Measurements from ENCODE around the gene NELL2. TPM values are rescaled to one million over a fixed set of nuclear protein-coding genes. Genes with fewer than 3 reads are reported as not detected.

NELL2 gene
- total RNA-seq, 1 experiment from 2014 or later, result 0.80 TPM

DNA sequence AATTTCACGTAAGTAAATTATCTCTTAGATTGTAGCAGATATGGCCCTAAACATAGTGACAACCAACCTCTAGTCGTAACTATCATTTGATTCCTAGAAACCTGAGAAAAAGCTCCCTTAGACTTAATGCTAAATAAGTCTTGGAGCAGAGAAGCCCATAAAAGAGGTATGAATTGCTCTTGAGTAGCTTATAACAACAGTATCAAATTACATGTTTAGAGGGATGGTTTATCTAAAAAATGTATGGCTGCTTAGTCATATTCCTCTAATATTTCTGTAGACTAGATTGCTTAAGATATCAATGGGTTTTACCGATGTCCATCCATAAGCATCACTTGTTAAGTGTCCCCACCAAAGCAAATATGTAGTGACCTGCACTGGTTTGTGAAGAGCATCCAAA, 259.7 kb downstream of the NELL2 start:
- ChIA-PET POLR2A (ENCODE audit: unreplicated experiment) (no interaction called here), CTCF (no interaction called here)
- H3K9me2 ChIP-seq (replicated peaks; ENCODE audit: low read length), result no peaks in the 10 kb centered on the region
- no peaks in the 10 kb centered on the region for H3K36me3 ChIP-seq (ENCODE audit: low read depth, low read length)
- no peaks in the 10 kb centered on the region for H3K9me3 ChIP-seq (ENCODE audit: low read length)
- ATAC-seq (peak; percentile 38; the same call in 1 of the 2 replicates), DNase-seq (peak; percentile 39)
- no peaks in the 10 kb centered on the region for H3K4me1 ChIP-seq (ENCODE audit: insufficient read depth, low read length)
- no peaks in the 10 kb centered on the region for H3K79me2 ChIP-seq (ENCODE audit: low read length)
- H3F3A ChIP-seq (ENCODE audit: low read length, unreplicated experiment), result no peaks in the 10 kb centered on the region
- intact Hi-C loops (cut with micrococcal nuclease), result no loop called here
- no peak for TF ChIP-seq EZH2 (IDR thresholded peaks at IDR 0.05; ENCODE audit: low read length, unreplicated experiment)
- TF ChIP-seq, protein P1, sequence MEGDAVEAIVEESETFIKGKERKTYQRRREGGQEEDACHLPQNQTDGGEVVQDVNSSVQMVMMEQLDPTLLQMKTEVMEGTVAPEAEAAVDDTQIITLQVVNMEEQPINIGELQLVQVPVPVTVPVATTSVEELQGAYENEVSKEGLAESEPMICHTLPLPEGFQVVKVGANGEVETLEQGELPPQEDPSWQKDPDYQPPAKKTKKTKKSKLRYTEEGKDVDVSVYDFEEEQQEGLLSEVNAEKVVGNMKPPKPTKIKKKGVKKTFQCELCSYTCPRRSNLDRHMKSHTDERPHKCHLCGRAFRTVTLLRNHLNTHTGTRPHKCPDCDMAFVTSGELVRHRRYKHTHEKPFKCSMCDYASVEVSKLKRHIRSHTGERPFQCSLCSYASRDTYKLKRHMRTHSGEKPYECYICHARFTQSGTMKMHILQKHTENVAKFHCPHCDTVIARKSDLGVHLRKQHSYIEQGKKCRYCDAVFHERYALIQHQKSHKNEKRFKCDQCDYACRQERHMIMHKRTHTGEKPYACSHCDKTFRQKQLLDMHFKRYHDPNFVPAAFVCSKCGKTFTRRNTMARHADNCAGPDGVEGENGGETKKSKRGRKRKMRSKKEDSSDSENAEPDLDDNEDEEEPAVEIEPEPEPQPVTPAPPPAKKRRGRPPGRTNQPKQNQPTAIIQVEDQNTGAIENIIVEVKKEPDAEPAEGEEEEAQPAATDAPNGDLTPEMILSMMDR (conservative IDR thresholded peaks at IDR 0.05; ENCODE audit: low read depth, low read length), result no peak
- no peak for TF ChIP-seq EZH2phosphoT487 (IDR thresholded peaks at IDR 0.05; ENCODE audit: borderline replicate concordance, low read length)
- no peak overlapping the region for H2AFZ ChIP-seq (ENCODE audit: low read length)
- BruUV-seq (replicated peaks), result no TSS peak
- no peak overlapping the region for H3K4me3 ChIP-seq (ENCODE audit: low read length)
- no peaks in the 10 kb centered on the region for H4K20me1 ChIP-seq (ENCODE audit: low read length)
- no peak overlapping the region for H3K27ac ChIP-seq (ENCODE audit: low read length)
- H3K4me2 ChIP-seq (ENCODE audit: low read length), result no peak overlapping the region
- H3K9ac ChIP-seq (ENCODE audit: low read length), result no peak overlapping the region
- H3K27me3 ChIP-seq (ENCODE audit: low read length), result peaks cover 43% of the 10 kb centered on the region

DNA sequence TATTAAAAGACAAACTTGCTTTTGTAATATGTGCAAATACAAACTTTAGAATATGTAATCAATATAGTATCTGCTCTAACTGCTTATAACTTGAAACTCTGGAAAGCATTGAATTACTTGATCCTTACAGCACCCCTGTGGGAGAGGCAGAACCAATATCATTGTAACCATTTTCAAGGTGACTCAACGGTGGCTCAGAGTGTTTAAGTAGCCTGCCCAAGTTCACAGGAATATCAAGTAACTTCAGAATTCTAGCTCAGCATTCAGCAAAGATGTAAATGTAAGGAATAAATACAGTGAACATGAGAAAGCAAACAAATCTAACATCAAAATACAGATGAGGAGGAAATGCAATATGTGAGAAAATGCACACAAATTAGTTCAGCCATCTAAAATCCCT, 264.6 kb downstream of the NELL2 start:
- DNase-seq (peak; percentile 33), ATAC-seq (no peak)
- TF ChIP-seq, protein P1 (conservative IDR thresholded peaks at IDR 0.05; ENCODE audit: low read depth, low read length), result no peak
- TF ChIP-seq EZH2phosphoT487 (IDR thresholded peaks at IDR 0.05; ENCODE audit: borderline replicate concordance, low read length), result no peak
- TF ChIP-seq EZH2 (IDR thresholded peaks at IDR 0.05; ENCODE audit: low read length, unreplicated experiment), result no peak
- H3F3A ChIP-seq (ENCODE audit: low read length, unreplicated experiment), result no peaks in the 10 kb centered on the region
- no peak overlapping the region for H3K27ac ChIP-seq (ENCODE audit: low read length)
- H3K9me3 ChIP-seq (ENCODE audit: low read length), result no peaks in the 10 kb centered on the region
- no peak overlapping the region for H3K4me2 ChIP-seq (ENCODE audit: low read length)
- no peaks in the 10 kb centered on the region for H3K4me1 ChIP-seq (ENCODE audit: insufficient read depth, low read length)
- H2AFZ ChIP-seq (ENCODE audit: low read length), result no peak overlapping the region
- intact Hi-C loops (cut with micrococcal nuclease), result no loop called here
- no TSS peak for BruUV-seq (replicated peaks)
- POLR2A ChIA-PET (ENCODE audit: unreplicated experiment), result no interaction called here
- H3K9me2 ChIP-seq (replicated peaks; ENCODE audit: low read length), result no peaks in the 10 kb centered on the region
- CTCF ChIA-PET, result no interaction called here
- no peak overlapping the region for H3K9ac ChIP-seq (ENCODE audit: low read length)
- H4K20me1 ChIP-seq (ENCODE audit: low read length), result no peaks in the 10 kb centered on the region
- H3K36me3 ChIP-seq (ENCODE audit: low read depth, low read length), result no peaks in the 10 kb centered on the region
- H3K27me3 ChIP-seq (ENCODE audit: low read length), result peaks cover 36% of the 10 kb centered on the region
- no peak overlapping the region for H3K4me3 ChIP-seq (ENCODE audit: low read length)
- no peaks in the 10 kb centered on the region for H3K79me2 ChIP-seq (ENCODE audit: low read length)

GRCh38 chr12:44603701-44604100, 272.4 kb downstream of the NELL2 start:
- no TSS peak for BruUV-seq (replicated peaks)
- CTCF ChIA-PET, result no interaction called here

More at GRCh38 chr12:44603701-44604100, 272.4 kb downstream of the NELL2 start:
- DNase-seq, result no peak
- intact Hi-C loops (cut with micrococcal nuclease), result no loop called here
- Histone ChIP-seq H3F3A (ENCODE audit: low read length, unreplicated experiment) (no peaks in the 10 kb centered on the region), H3K9me2 (replicated peaks; ENCODE audit: low read length) (no peaks in the 10 kb centered on the region), H3K79me2 (ENCODE audit: low read length) (no peaks in the 10 kb centered on the region), H3K4me1 (ENCODE audit: insufficient read depth, low read length) (no peaks in the 10 kb centered on the region), H3K9ac (ENCODE audit: low read length) (no peak overlapping the region), H3K9me3 (ENCODE audit: low read length) (no peaks in the 10 kb centered on the region), H3K4me2 (ENCODE audit: low read length) (no peak overlapping the region), H3K36me3 (ENCODE audit: low read depth, low read length) (no peaks in the 10 kb centered on the region), H3K27ac (ENCODE audit: low read length) (no peak overlapping the region), H4K20me1 (ENCODE audit: low read length) (no peaks in the 10 kb centered on the region), H2AFZ (ENCODE audit: low read length) (no peak overlapping the region), H3K27me3 (ENCODE audit: low read length) (peaks cover 37% of the 10 kb centered on the region), H3K4me3 (ENCODE audit: low read length) (no peak overlapping the region)
- no peak for ATAC-seq
- POLR2A ChIA-PET (ENCODE audit: unreplicated experiment), result no interaction called here
- TF ChIP-seq EZH2phosphoT487 (IDR thresholded peaks at IDR 0.05; ENCODE audit: borderline replicate concordance, low read length), result no peak
- no peak for TF ChIP-seq EZH2 (IDR thresholded peaks at IDR 0.05; ENCODE audit: low read length, unreplicated experiment)
- TF ChIP-seq, protein P1 (conservative IDR thresholded peaks at IDR 0.05; ENCODE audit: low read depth, low read length), result no peak
